Heart right ventricle (tissue), 16 donors: Measurements from ENCODE around the gene PDE4D. TPM values are rescaled to one million over a fixed set of nuclear protein-coding genes. Genes with fewer than 3 reads are reported as not detected.

Experiments
- ATAC-seq, 8 donors: fragments of 200-7000 bp; cut with Tn5 transposase; one replicate each; pipeline ENCODE4 v1.9.1; 2020; ENCODE audit warnings: mild to moderate bottlenecking in 8 of 8, moderate library complexity in 8 of 8, moderate number of reproducible peaks in 1 of 8
- DNase-seq, 2 donors: peaks; one replicate each; pipeline ENCODE4 v3.0.0-alpha.2; 2020
- H3K27ac ChIP-seq, 10 donors: fragments of 200-600 bp; sonication (generic) in 2 of 10; one replicate each; pipeline versions ENCODE4 v1.5.0 to v1.8.0; 2020 to 2022; ENCODE audit warnings: mild to moderate bottlenecking in 3 of 10
- H3K27me3 ChIP-seq, 7 donors: fragments of 200-600 bp; one replicate each; pipeline ENCODE4 v1.8.0; 2021 to 2022; ENCODE audit warnings: mild to moderate bottlenecking in 2 of 7
- H3K36me3 ChIP-seq, 9 donors: fragments of 200-600 bp; sonication (generic) in 1 of 9; one replicate each; pipeline versions ENCODE4 v1.5.0 to v1.8.0; 2020 to 2022; ENCODE audit warnings: mild to moderate bottlenecking in 2 of 9
- H3K4me1 ChIP-seq, 9 donors: fragments of 200-600 bp; sonication (generic) in 1 of 9; one replicate each; pipeline versions ENCODE4 v1.5.0 to v1.8.0; 2020 to 2022; ENCODE audit warnings: mild to moderate bottlenecking in 4 of 9
- H3K4me3 ChIP-seq, 10 donors: fragments of 200-600 bp; sonication (generic) in 2 of 10; one replicate each; pipeline versions ENCODE4 v1.5.0 to v1.8.0; 2020 to 2022; ENCODE audit warnings: mild to moderate bottlenecking in 7 of 10, moderate library complexity in 2 of 10
- H3K9me3 ChIP-seq, 11 donors: fragments of 200-600 bp in 10 of 11; sonication (generic) in 2 of 11; one replicate each; pipeline versions ENCODE4 v1.5.0 to v1.8.0; 2013 to 2022; ENCODE audit warnings: mild to moderate bottlenecking in 2 of 11, control low read depth in 1 of 11, moderate library complexity in 1 of 11
- CTCF ChIP-seq, 9 donors: fragments of 200-600 bp; sonication (generic) in 2 of 9; IDR thresholded peaks; one replicate each; pipeline versions ENCODE4 v1.5.0 to v1.8.0; 2021 to 2022; ENCODE audit warnings: antibody characterized with exemption in 9 of 9, mild to moderate bottlenecking in 5 of 9, moderate library complexity in 1 of 9
- WGBS, 2 donors: extraction: QIAGEN DNeasy Blood & Tissue Kit; methylation state at CpG; one replicate each; pipeline ENCODE4 v1.1.7; 2013; ENCODE audit warnings: inconsistent platforms in 1 of 2; 5-methylcytosine and 5-hydroxymethylcytosine counted together
- intact Hi-C, 10 donors: fragments of 100-400 bp; cut with DNase I; formaldehyde crosslinking; loops; one replicate each; pipeline versions ENCODE4 v1.11.1 to v1.14.2; 2022
- polyA plus RNA-seq, 2 donors: library from polyadenylated mRNA; stranded (reverse); fragments of 200-250 nt; gene quantifications; one replicate each; pipeline ENCODE4 v1.2.3, GENCODE V29; 2013
- total RNA-seq, 10 donors: library from RNA; stranded (reverse); fragmentation: NEBNext Ultra II Directional in 3 of 10; extraction: Animal tissue kit (Norgen Biotek cat#: 25700) in 3 of 10; gene quantifications; one replicate each; pipeline versions ENCODE4 v1.2.1 to v1.2.4, GENCODE V29; 2021 to 2023
- donor health status: Arrhythmogenic right ventricular cardiomyopathy.
- donor health status: ischemic (EF 13 %, LVEDD 7.1; RV severe dilation, severe dysfunction).
- donor health status: healthy with polysubstance abuse.
- donor health status: DM: no; HTN: yes; CAD: no.
- donor health status: DM: no; HTN: no; CAD: no.
- donor health status: ischemic (EF 25% LVEDD 6.9; RV normal size, moderate dysfunction).
- donor health status: ischemic (EF 25% LVEDD 5.7; RV mildly dilated, moderate dysfunction).
- donor health status: healthy.
- donor health status: DM: yes; HTN: yes; CAD: no.
- donor health status: Ischemic cardiomyopathy.
- donor health status: ischemic (EF 35%, LVEDD 5.7; RV mildly dilated, moderate dysfunction).
- donor health status: nonischemic (EF 11% LVEDD 7.7; RV severe dilation, severe dysfunction).
- donor health status: DM: yes; HTN: yes; CAD: no.
- donor health status: PGD.
- donor health status: ischemic (EF 29% LVEDD 5.4; RV normal size, mild dysfunction).
- donor health status: nonischemic (EF 23%, LVEDD 6.1; RV moderate dilation, normal function).

PDE4D gene
- total and polyA plus RNA-seq, 12 donors, result 5.8 to 83.2 (median 39.5) TPM

GRCh38 chr5:59694411-59694810, 199.1 kb downstream of the PDE4D start:
- TF ChIP-seq CTCF (IDR thresholded peaks at IDR 0.05), result no peak
- no peaks in the 10 kb centered on the region for H3K36me3 ChIP-seq
- H3K9me3 ChIP-seq, result peaks cover 0 to 13% (median 0%) of the 10 kb centered on the region in 11 donors
- DNase-seq, result no peak
- no peaks in the 10 kb centered on the region for H3K4me1 ChIP-seq
- no peak for ATAC-seq
- WGBS, 2 donors, result 90 to 91% methylated on average over 4 of the region's 4 CpGs
- H3K27ac ChIP-seq, result no peak overlapping the region
- no peaks in the 10 kb centered on the region for H3K27me3 ChIP-seq
- intact Hi-C loops, result no loop called here
- no peak overlapping the region for H3K4me3 ChIP-seq

- H3K4me1 ChIP-seq, result no peaks in the 10 kb centered on the region
- no peaks in the 10 kb centered on the region for H3K27me3 ChIP-seq
- ATAC-seq (no peak), DNase-seq (no peak)
- no peak overlapping the region for H3K27ac ChIP-seq
- intact Hi-C loops, result no loop called here
- H3K9me3 ChIP-seq, result peaks cover 0 to 13% (median 0%) of the 10 kb centered on the region in 11 donors
- no peak for TF ChIP-seq CTCF (IDR thresholded peaks at IDR 0.05)
- H3K4me3 ChIP-seq, result no peak overlapping the region
- WGBS, 2 donors, result 52 to 58% methylated on average over 6 of the region's 6 CpGs
- H3K36me3 ChIP-seq, result no peaks in the 10 kb centered on the region
These were observed 199.8 kb downstream of the PDE4D start for GRCh38 chr5:59693492-59694309.

GRCh38 chr5:59685793-59686192, 207.7 kb downstream of the PDE4D start:
- intact Hi-C loops, result no loop called here

GRCh38 chr5:59685191-59685530, 208.4 kb downstream of the PDE4D start:
- Histone ChIP-seq H3K36me3 (no peaks in the 10 kb centered on the region), H3K4me1 (peaks cover 0 to 3% (median 0%) of the 10 kb centered on the region in 9 donors), H3K27ac (no peak overlapping the region), H3K9me3 (peaks cover 0 to 4% (median 0%) of the 10 kb centered on the region in 11 donors), H3K4me3 (no peak overlapping the region), H3K27me3 (no peaks in the 10 kb centered on the region)
- no peak for TF ChIP-seq CTCF (IDR thresholded peaks at IDR 0.05)
- DNase-seq (no peak), ATAC-seq (no peak)
- intact Hi-C loops, result no loop called here
- WGBS, 2 donors, result 79 to 81% methylated on average over 1 of the region's 1 CpG

More at GRCh38 chr5:59685793-59686192, 207.7 kb downstream of the PDE4D start:
- DNase-seq, result no peak
- Histone ChIP-seq H3K4me1 (peaks cover 0 to 3% (median 0%) of the 10 kb centered on the region in 9 donors), H3K9me3 (peaks cover 0 to 9% (median 0%) of the 10 kb centered on the region in 11 donors), H3K27ac (no peak overlapping the region), H3K4me3 (no peak overlapping the region), H3K36me3 (no peaks in the 10 kb centered on the region), H3K27me3 (no peaks in the 10 kb centered on the region)
- TF ChIP-seq CTCF (IDR thresholded peaks at IDR 0.05), result no peak
- 67 to 69% methylated on average over 2 of the region's 2 CpGs for WGBS, 2 donors
- ATAC-seq, result no peak
